Fibroblast of lung (primary cell): ENCODE data around the gene WASF3.

Source experiments
- CTCF ChIP-seq, 2 donors: IDR thresholded peaks in 1 of 2; conservative IDR thresholded peaks in 1 of 2; 1 replicate in 1 of 2; 2 replicates in 1 of 2; pipeline ENCODE4 v1.5.1; 2011 to 2012; ENCODE audit warnings: low read length in 2 of 2, control low read depth in 1 of 2, inconsistent platforms in 1 of 2, low read depth in 1 of 2, mild to moderate bottlenecking in 1 of 2
- EZH2 ChIP-seq: IDR thresholded peaks from 2 replicates; pipeline ENCODE4 v1.5.1; 2012; ENCODE audit warnings: low read length, control low read depth, mild to moderate bottlenecking; ENCODE audit errors: missing control alignments

- TF ChIP-seq CTCF (conservative IDR thresholded peaks at IDR 0.05 in 1 of 2, IDR thresholded peaks at IDR 0.05 in 1 of 2; ENCODE audit: low read depth in 1 of 2, low read length in 2 of 2) (no peak), EZH2 (no peak)
Observed at GRCh38 chr13:26668357-26669146, 111.1 kb downstream of the WASF3 start.
